Retinal pigment epithelial cell (primary cell): ENCODE measurements around the gene AKR1B15.
A peak's percentile ranks its signal among the peaks of the same experiment; 100 is the strongest.

Experiments used
- DNase-seq: peaks from one replicate; pipeline ENCODE4 v3.0.0-alpha.2; 2010; ENCODE audit warnings: low read depth
- H3K4me3 ChIP-seq: 2 replicates; pipeline ENCODE4 v1.5.1; 2011; ENCODE audit warnings: mild to moderate bottlenecking, low read length, control low read depth, moderate library complexity
- CTCF ChIP-seq: conservative IDR thresholded peaks from 2 replicates; pipeline ENCODE4 v1.5.1; 2011; ENCODE audit warnings: low read depth, low read length, control low read depth, inconsistent platforms

Gene AKR1B15

GRCh38 chr7:134542195-134542771 is 6.6 kb upstream of the AKR1B15 start:
- H3K4me3 ChIP-seq: no peak overlapping the region
- no peak for TF ChIP-seq CTCF
- no peak for DNase-seq

GRCh38 chr7:134545380-134545779 is 3.5 kb upstream of the AKR1B15 start:
- DNase-seq: no peak
- TF ChIP-seq CTCF: no peak
- H3K4me3 ChIP-seq: no peak overlapping the region

GRCh38 chr7:134545918-134546317 is 3.0 kb upstream of the AKR1B15 start:
- H3K4me3 ChIP-seq: no peak overlapping the region
- DNase-seq: no peak
- TF ChIP-seq CTCF: no peak

GRCh38 chr7:134546955-134547354 is 2.0 kb upstream of the AKR1B15 start:
- TF ChIP-seq CTCF: no peak
- no peak overlapping the region for H3K4me3 ChIP-seq
- DNase-seq: no peak

- H3K4me3 ChIP-seq: peak overlapping the region; percentile 47
- TF ChIP-seq CTCF: peak; percentile 93
- DNase-seq: no peak
Observed at GRCh38 chr7:134547397-134548054, 1.4 kb upstream of the AKR1B15 start.

- no peak overlapping the region for H3K4me3 ChIP-seq
- no peak for TF ChIP-seq CTCF
- DNase-seq: no peak
Observed at GRCh38 chr7:134549366-134549765, 456 bp downstream of the AKR1B15 start.

- DNase-seq: no peak
- no peak overlapping the region for H3K4me3 ChIP-seq
- TF ChIP-seq CTCF: peak; percentile 57
Observed at GRCh38 chr7:134552105-134552504, 3.2 kb downstream of the AKR1B15 start.
